Left kidney (tissue), 2 donors: ENCODE results near the gene TBX15. TPM values are rescaled to one million over a fixed set of nuclear protein-coding genes. Genes with fewer than 3 reads are reported as not detected.
A peak's percentile ranks its signal among the peaks of the same experiment; 100 is the strongest.

Experiments used
- DNase-seq: peaks from one replicate; pipeline ENCODE4 v3.0.0-alpha.2; 2013
- polyA plus RNA-seq: library from polyadenylated mRNA; unstranded; fragments of 120-200 nt; gene quantifications from one replicate; pipeline ENCODE4 v1.2.1, GENCODE V29; 2013; ENCODE audit not compliant: insufficient read length

The TBX15 gene
- polyA plus RNA-seq, 1 donor = 0.35 TPM

GRCh38 chr1:118894836-118895235 is 93.3 kb downstream of the TBX15 start:
- DNase-seq = no peak

GRCh38 chr1:118890851-118891384 is 97.2 kb downstream of the TBX15 start:
- DNase-seq = no peak

- DNase-seq = no peak
These were observed 103.2 kb downstream of the TBX15 start for GRCh38 chr1:118884946-118885345.

- no peak for DNase-seq
These were observed 106.4 kb downstream of the TBX15 start for GRCh38 chr1:118881751-118882150.

- DNase-seq = no peak
These were observed 109.5 kb downstream of the TBX15 start for GRCh38 chr1:118878661-118879060.

GRCh38 chr1:118877668-118878396 is 110.3 kb downstream of the TBX15 start:
- DNase-seq = no peak

GRCh38 chr1:118871582-118872171 is 116.5 kb downstream of the TBX15 start:
- DNase-seq = no peak

- DNase-seq = no peak
These were observed 119.8 kb downstream of the TBX15 start for GRCh38 chr1:118868387-118868786.

GRCh38 chr1:118866330-118866729 is 121.8 kb downstream of the TBX15 start:
- no peak for DNase-seq

- DNase-seq = no peak
These were observed 124.5 kb downstream of the TBX15 start for GRCh38 chr1:118863688-118864087.

- DNase-seq = no peak
These were observed 125.4 kb downstream of the TBX15 start for GRCh38 chr1:118862755-118863154.

GRCh38 chr1:118861216-118861615 is 126.9 kb downstream of the TBX15 start:
- no peak for DNase-seq

- DNase-seq = no peak
These were observed 128.1 kb downstream of the TBX15 start for GRCh38 chr1:118859999-118860398.

- DNase-seq = no peak
These were observed 141.7 kb downstream of the TBX15 start for GRCh38 chr1:118846443-118846842.

GRCh38 chr1:118842452-118843201 is 145.5 kb downstream of the TBX15 start:
- DNase-seq = peak; percentile 64

GRCh38 chr1:118841521-118841920 is 146.6 kb downstream of the TBX15 start:
- no peak for DNase-seq

Other genes starting within 250 kb of the TBX15 start
- gene WARS2, start 152.3 kb upstream of the TBX15 start, polyA plus RNA-seq = 27.7 TPM